MG63 (cell line): Measurements from ENCODE around the gene NOL9. TPM values are rescaled to one million over a fixed set of nuclear protein-coding genes. Genes with fewer than 3 reads are reported as not detected.

Source experiments
- DNase-seq: peaks from one replicate; pipeline ENCODE4 v3.0.0-alpha.2; 2020
- H3K27me3 ChIP-seq: fragments of 250-450 bp; sonication (Bioruptor Pico); 2 replicates; pipeline ENCODE4 v1.5.1; 2020; ENCODE audit warnings: mild to moderate bottlenecking, moderate library complexity
- H3K36me3 ChIP-seq: fragments of 250-450 bp; sonication (Bioruptor Pico); 2 replicates; pipeline ENCODE4 v1.5.1; 2020; ENCODE audit warnings: mild to moderate bottlenecking, moderate library complexity
- H3K4me3 ChIP-seq: fragments of 250-450 bp; sonication (Bioruptor Pico); 2 replicates; pipeline ENCODE4 v1.5.1; 2020; ENCODE audit warnings: mild to moderate bottlenecking, moderate library complexity
- H3K9me3 ChIP-seq: fragments of 250-450 bp; sonication (Bioruptor Pico); 2 replicates; pipeline ENCODE4 v1.5.1; 2020; ENCODE audit warnings: mild to moderate bottlenecking, moderate library complexity
- total RNA-seq: library from RNA; depleted of rRNA; stranded (reverse); fragments of >200 nt; shearing (Covaris generic); gene quantifications from 2 replicates; pipeline ENCODE4 v1.2.3, GENCODE V29; 2014; ENCODE audit warnings: low replicate concordance

NOL9 gene
- total RNA-seq, 1 experiment from 2014 or later, result 25.0 TPM

DNA sequence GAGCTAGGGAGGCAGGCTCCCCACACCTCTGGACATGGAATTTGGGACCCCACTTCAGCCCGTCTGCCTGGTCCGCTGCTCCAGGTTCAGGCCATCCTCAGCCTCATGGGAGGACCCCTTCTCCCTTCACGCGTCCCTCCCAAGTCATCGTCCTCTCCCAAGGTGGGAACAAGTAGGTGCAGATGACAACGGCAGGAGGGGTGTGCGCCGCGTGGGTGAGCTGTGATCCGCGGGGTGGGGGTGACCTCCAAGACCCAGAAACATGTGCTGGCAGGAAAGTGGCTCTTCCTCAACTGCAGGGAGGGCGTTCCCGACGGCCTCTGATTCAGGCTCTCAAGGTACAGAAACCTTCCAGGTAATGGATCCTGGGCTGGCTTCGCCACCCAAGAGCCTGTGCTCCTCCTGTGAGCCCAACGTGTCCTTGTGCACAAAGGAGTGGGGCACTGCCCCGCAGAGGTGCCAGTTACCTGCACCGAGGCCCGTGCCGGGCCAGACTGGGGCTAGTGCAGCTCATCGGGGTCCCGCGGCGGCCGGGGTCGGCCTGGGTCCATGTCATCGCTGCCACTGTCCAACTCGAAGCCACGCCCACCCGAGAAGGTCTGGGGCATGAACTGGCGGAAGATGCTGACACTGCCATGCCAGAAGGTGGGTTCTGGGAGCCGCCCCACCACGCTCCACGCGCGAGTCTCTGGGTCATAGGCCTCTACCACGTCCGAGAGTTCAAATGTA lies 38.7 kb upstream of the NOL9 start:
- H3K4me3 ChIP-seq, result no peak overlapping the region
- no peak for DNase-seq
- H3K36me3 ChIP-seq, result peaks cover 41% of the 10 kb centered on the region
- no peaks in the 10 kb centered on the region for H3K27me3 ChIP-seq
- no peaks in the 10 kb centered on the region for H3K9me3 ChIP-seq

DNA sequence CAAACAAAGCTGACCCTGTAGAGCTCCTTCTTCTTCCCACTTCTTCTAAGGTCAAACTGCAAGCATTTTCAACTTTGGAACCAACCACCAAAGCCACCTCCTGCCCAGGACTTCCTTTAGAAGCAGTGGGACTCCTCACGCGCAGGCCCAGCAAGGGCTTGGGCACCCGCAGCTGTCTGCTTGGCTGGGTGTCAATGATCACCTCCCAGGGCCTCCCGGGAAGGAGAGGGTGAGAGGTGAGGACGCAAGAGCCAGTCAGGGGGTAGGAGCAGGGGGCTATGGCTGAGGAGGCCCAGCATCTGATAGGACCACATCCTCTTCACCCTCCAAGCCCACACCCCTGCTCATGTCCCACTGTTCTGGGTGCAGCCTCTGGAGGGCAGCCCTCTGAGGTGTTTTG lies 38.1 kb upstream of the NOL9 start:
- no peak for DNase-seq

DNA sequence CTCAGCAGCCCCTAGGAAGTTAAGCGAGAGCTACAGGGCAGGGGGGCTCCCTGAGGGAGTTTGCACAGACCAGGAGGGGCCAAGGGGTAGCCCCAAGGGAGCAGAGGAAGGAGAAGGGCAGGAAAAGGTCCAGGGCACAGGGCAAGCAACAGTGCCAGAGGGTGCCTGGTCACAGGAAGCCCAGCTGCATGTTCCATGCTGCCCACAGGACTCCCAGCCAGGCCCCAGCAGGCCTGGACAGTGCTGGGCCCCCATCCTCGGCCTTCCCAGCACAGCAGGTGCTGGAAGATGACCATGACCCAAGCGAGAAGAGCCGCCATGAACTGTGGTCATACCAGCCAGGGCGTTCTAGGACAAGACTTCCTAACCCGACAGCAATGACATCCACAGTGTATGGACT lies 37.3 kb upstream of the NOL9 start:
- peaks cover 33% of the 10 kb centered on the region for H3K36me3 ChIP-seq
- DNase-seq, result no peak
- no peak overlapping the region for H3K4me3 ChIP-seq
- H3K27me3 ChIP-seq, result no peaks in the 10 kb centered on the region
- no peaks in the 10 kb centered on the region for H3K9me3 ChIP-seq

More for the DNA sequence above, 38.1 kb upstream of the NOL9 start:
- peaks cover 40% of the 10 kb centered on the region for H3K36me3 ChIP-seq
- no peaks in the 10 kb centered on the region for H3K9me3 ChIP-seq
- no peaks in the 10 kb centered on the region for H3K27me3 ChIP-seq
- H3K4me3 ChIP-seq, result no peak overlapping the region

DNA sequence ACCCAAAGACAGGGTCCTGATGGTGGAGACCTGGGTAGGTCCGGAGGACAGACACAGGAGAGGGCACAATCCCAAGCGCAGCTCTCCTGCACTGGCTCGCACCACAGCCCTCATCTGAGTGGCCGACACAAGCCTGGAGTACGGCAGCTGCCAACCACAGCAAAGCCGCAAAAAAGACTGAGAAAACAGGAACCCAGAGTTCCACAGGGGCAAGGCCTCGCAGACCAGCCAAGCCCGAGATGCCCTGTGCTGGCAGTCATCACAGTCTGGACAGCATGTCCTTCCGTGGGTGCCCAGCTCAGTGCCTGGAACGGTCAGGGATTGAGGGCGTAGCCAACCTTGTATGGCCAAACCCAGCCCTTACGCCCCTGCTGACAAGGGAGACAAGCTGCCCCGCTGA lies 36.9 kb upstream of the NOL9 start:
- Histone ChIP-seq H3K27me3 (no peaks in the 10 kb centered on the region), H3K4me3 (no peak overlapping the region), H3K9me3 (no peaks in the 10 kb centered on the region), H3K36me3 (peaks cover 28% of the 10 kb centered on the region)
- DNase-seq, result no peak

DNA sequence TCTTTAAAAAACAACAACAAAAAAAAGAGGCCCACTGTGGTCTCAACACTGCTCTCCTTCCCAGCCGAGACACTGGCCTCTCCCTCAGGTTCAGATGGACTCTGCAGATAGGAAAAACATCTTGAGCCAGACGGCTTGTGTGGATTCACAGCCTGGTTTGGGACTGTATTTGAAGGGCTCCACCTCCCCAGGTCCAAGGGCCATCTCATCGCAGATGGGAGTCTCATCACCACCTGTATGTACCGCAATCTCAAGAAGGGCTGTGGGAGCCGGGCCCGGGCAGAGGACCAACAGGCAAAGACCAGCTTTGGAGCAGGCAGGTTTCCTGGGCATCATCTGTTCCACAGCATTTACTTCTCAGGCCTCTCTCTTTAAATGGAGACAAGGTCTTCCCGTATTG lies 35.7 kb upstream of the NOL9 start:
- H3K36me3 ChIP-seq, result peaks cover 20% of the 10 kb centered on the region
- no peak overlapping the region for H3K4me3 ChIP-seq
- DNase-seq, result no peak
- H3K9me3 ChIP-seq, result no peaks in the 10 kb centered on the region
- no peaks in the 10 kb centered on the region for H3K27me3 ChIP-seq

DNA sequence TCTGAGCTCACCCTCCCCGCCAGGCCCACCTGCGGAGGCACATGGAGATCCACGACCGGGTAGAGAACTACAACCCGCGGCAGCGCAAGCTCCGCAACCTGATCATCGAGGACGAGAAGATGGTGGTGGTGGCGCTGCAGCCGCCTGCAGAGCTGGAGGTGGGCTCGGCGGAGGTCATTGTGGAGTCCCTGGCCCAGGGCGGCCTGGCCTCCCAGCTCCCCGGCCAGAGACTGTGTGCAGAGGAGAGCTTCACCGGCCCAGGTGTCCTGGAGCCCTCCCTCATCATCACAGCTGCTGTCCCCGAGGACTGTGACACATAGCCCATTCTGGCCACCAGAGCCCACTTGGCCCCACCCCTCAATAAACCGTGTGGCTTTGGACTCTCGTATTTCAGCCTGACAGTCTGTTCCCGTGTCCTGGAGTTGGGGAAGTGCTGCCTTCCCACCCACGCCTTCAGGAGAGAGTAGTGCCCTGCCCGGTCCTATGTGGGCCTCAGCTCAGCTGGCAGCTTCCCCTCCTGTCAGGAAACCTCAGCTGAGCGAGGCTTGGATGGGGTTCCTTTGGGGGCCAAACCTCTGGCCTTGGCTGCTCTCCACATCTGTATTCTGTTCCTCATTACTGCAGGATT lies 34.7 kb upstream of the NOL9 start:
- no peak overlapping the region for H3K4me3 ChIP-seq
- DNase-seq, result no peak
- no peaks in the 10 kb centered on the region for H3K27me3 ChIP-seq
- no peaks in the 10 kb centered on the region for H3K9me3 ChIP-seq
- peaks cover 20% of the 10 kb centered on the region for H3K36me3 ChIP-seq

- Histone ChIP-seq H3K9me3 (no peaks in the 10 kb centered on the region), H3K4me3 (no peak overlapping the region), H3K36me3 (peaks cover 16% of the 10 kb centered on the region), H3K27me3 (no peaks in the 10 kb centered on the region)
- DNase-seq, result no peak
Measured at GRCh38 chr1:6588128-6588892, 34.0 kb upstream of the NOL9 start.

DNA sequence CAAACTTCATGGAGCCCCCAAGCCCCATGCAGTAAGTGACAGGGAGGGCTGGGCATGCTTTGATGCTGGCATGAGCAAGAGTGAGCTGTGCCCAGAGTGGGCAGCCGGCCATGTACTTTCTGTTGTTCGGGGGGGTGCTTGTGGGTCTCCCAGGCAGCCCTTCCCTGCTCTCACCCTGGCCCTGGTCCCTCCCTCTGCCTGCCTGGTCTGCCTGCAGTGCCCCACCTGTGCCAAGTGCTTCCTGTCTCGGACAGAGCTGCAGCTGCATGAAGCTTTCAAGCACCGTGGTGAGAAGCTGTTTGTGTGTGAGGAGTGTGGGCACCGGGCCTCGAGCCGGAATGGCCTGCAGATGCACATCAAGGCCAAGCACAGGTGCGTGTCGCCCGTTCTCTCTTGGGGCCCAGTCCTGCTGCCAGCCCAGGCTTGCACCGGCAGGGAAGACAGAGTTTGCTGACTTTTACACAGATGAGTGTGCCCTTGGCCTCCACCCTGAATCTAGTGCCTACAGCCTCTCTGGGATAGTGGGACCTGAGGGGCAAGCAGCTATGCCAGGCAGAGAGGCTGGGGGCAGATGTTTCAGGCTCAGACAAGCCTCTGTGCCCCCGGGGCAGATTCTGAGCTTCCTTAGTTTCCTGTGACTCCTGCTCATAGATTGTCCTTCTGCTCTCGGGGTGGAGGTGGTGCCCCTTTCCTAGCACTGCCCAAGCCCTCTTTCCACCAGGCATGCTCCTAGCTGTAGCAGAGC lies 33.1 kb upstream of the NOL9 start:
- no peaks in the 10 kb centered on the region for H3K9me3 ChIP-seq
- H3K27me3 ChIP-seq, result no peaks in the 10 kb centered on the region
- H3K4me3 ChIP-seq, result no peak overlapping the region
- peaks cover 9% of the 10 kb centered on the region for H3K36me3 ChIP-seq
- peak; percentile 62 for DNase-seq

DNA sequence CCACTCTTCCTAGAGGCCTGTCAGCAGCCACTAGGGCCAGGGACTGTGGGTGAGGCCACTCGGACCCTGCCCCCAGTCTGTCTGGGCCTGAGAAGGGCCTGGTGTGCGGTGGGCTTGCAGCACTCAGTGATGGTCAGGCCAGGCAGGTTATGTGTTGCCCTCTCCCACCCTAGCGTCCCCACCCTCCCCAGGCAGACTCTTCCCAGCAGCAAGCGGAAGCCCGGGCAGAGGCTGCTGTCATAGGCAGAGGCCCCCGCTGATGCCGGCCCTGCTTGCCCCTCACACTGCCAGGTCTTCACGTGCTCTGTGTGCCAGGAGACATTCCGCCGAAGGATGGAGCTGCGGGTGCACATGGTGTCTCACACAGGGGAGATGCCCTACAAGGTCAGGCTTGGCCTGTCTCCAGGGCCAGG lies 32.1 kb upstream of the NOL9 start:
- no peak for DNase-seq
- no peaks in the 10 kb centered on the region for H3K27me3 ChIP-seq
- no peak overlapping the region for H3K4me3 ChIP-seq
- H3K36me3 ChIP-seq, result peaks cover 4% of the 10 kb centered on the region
- no peaks in the 10 kb centered on the region for H3K9me3 ChIP-seq

DNA sequence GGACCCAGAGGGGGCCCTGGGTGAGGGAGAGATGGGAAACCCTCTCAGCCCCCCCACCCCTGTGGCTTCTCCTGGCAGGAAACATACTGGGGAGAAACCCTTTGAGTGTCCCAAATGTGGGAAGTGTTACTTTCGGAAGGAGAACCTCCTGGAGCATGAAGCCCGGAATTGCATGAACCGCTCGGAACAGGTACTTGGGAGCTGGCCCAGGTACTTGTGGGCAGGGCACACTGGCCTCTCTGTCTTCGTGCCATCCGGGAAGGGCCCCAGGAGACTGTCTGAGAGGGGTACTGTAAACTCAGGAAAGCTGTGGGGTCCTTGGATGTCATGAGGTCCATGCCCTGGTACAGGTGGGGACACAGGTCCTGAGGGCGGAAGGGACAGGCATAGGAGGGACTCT lies 31.5 kb upstream of the NOL9 start:
- H3K27me3 ChIP-seq, result no peaks in the 10 kb centered on the region
- peaks cover 4% of the 10 kb centered on the region for H3K36me3 ChIP-seq
- DNase-seq, result no peak
- no peak overlapping the region for H3K4me3 ChIP-seq
- no peaks in the 10 kb centered on the region for H3K9me3 ChIP-seq

- no peak for DNase-seq
- Histone ChIP-seq H3K27me3 (no peaks in the 10 kb centered on the region), H3K4me3 (no peak overlapping the region)
Measured at GRCh38 chr1:6585081-6585722, 30.9 kb upstream of the NOL9 start.

GRCh38 chr1:6584126-6585080 lies 30.1 kb upstream of the NOL9 start:
- no peak for DNase-seq
- H3K36me3 ChIP-seq, result peaks cover 4% of the 10 kb centered on the region; the same call in 1 of the 2 replicates
- no peak overlapping the region for H3K4me3 ChIP-seq
- no peaks in the 10 kb centered on the region for H3K27me3 ChIP-seq
- no peaks in the 10 kb centered on the region for H3K9me3 ChIP-seq

More at GRCh38 chr1:6585081-6585722, 30.9 kb upstream of the NOL9 start:
- H3K36me3 ChIP-seq, result peaks cover 4% of the 10 kb centered on the region
- no peaks in the 10 kb centered on the region for H3K9me3 ChIP-seq

DNA sequence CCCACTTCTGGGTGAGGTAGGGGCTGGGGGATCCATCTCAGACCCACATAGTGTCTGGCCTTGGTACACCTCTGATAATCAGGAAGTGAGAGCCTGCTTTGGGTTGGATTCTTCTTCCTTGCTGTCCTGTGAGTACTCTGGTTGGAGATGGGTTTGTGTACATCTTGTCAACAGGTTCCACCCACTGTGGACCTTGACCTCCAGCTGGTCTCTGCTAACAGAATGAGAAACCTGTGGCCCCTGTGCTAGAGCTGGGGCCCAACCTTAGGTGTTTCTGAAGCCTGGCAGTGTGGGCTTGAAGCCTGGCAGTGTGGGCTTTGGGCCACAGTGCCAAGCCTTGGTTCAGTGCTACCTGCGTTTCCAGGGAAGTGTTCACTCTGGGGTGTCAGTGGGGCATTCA lies 28.1 kb upstream of the NOL9 start:
- H3K36me3 ChIP-seq, result no peaks in the 10 kb centered on the region
- no peaks in the 10 kb centered on the region for H3K9me3 ChIP-seq
- no peak for DNase-seq
- H3K27me3 ChIP-seq, result no peaks in the 10 kb centered on the region
- no peak overlapping the region for H3K4me3 ChIP-seq

DNA sequence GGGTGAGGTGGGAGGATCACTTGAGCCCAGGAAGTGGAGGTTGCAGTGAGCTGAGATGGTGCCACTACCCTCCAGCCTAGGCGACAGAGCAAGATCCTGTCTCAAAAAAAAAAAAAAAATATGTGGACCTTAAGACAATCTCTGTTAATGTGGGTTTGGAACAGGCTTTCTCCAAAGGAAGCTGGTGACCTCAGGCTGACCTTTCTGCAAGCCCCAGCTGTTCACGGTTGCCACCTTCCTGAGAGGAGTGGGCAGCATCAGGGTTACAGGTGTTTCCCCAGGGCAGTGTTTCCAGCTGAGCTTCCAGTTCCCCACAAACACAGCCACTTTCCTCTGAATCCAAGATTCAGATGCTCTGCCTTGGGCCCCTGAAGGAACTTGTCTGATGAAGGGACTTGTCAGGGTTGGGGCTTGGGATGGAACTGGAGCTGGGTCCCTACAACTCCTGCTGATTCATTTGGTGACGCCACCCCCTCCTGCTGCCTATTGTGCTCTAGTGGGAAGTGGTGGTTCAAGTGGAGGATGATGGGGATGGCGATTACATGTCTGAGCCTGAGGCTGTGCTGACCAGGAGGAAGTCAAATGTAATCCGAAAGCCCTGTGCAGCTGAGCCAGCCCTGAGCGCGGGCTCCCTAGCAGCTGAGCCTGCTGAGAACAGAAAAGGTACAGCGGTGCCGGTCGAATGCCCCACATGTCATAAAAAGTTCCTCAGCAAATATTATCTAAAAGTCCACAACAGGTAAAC lies 27.4 kb upstream of the NOL9 start:
- no peak for DNase-seq
- no peaks in the 10 kb centered on the region for H3K9me3 ChIP-seq
- no peaks in the 10 kb centered on the region for H3K36me3 ChIP-seq
- no peak overlapping the region for H3K4me3 ChIP-seq
- no peaks in the 10 kb centered on the region for H3K27me3 ChIP-seq
